ENCODE results near the gene SPATA31D1.

DNA sequence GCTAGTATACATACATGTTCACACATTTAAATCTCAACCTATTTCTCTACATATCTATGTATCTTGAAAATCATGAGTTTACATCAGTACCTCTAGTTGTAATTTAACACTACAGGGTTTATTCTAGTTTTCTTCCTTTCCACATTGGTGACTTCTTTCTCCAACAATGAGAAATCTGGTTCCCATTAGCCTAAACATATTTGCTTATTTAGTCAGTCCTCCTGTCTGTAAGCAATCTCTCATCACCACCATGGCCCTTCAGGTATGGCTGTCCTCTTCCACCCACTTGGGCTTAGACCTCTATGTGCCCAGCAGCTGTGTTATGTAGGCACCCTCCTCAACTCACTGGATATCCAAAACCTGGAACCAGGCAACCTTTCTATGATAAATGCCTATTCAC, 8.0 kb upstream of the SPATA31D1 start:
- TF ChIP-seq SPI1 (IDR thresholded peaks at IDR 0.05; ENCODE audit: low read depth, low read length) (no peak), POLR2AphosphoS5 (IDR thresholded peaks at IDR 0.05; ENCODE audit: low read depth, low read length) (no peak), POLR2A (IDR thresholded peaks at IDR 0.05; ENCODE audit: low read depth, low read length) (no peak), POU2F2 (IDR thresholded peaks at IDR 0.05; ENCODE audit: low read depth, low read length) (no peak), TAF1 (IDR thresholded peaks at IDR 0.05; ENCODE audit: low read depth, low read length) (no peak)

All from GM12891 (cell line).